TTC549 (cell line): ENCODE results near the gene EML6.
"Not testable (repeated sequence)": the region's sequence is repeated elsewhere in the genome, so short reads cannot be mapped to it uniquely, and the experiment has no call there.

Experiments
- FAIRE-seq: peaks from 2 replicates; lab custom pipeline; 2012; peaks lifted over from hg19 to GRCh38; lab: Jason Lieb, UNC

EML6 gene

GRCh38 chr2:54723131-54723995, at the start of gene EML6:
TSS of gene EML6 (plus strand) at chr2:54723662. CDS start at chr2:54725062, 1,400 bp downstream.
- FAIRE-seq: peak; percentile 94

GRCh38 chr2:54675281-54675680, 48.2 kb upstream of the EML6 start:
- no peak for FAIRE-seq

GRCh38 chr2:54675738-54676137, 47.7 kb upstream of the EML6 start:
- no peak for FAIRE-seq

GRCh38 chr2:54676656-54677055, 46.8 kb upstream of the EML6 start:
- no peak for FAIRE-seq

- no peak for FAIRE-seq
Observed at GRCh38 chr2:54677476-54678265, 45.8 kb upstream of the EML6 start.

GRCh38 chr2:54678719-54679118, 44.7 kb upstream of the EML6 start:
- FAIRE-seq: no peak

GRCh38 chr2:54680397-54681041, 42.9 kb upstream of the EML6 start:
- no peak for FAIRE-seq

- no peak for FAIRE-seq
Observed at GRCh38 chr2:54681416-54681815, 42.0 kb upstream of the EML6 start.

GRCh38 chr2:54683596-54683995, 39.9 kb upstream of the EML6 start:
- no peak for FAIRE-seq

GRCh38 chr2:54685263-54685775, 38.1 kb upstream of the EML6 start:
- FAIRE-seq: no peak

- FAIRE-seq: no peak
Observed at GRCh38 chr2:54687595-54688152, 35.8 kb upstream of the EML6 start.

- no peak for FAIRE-seq
Observed at GRCh38 chr2:54691445-54692135, 31.9 kb upstream of the EML6 start.

GRCh38 chr2:54692556-54692955, 30.9 kb upstream of the EML6 start:
- FAIRE-seq: no peak

- FAIRE-seq: no peak
Observed at GRCh38 chr2:54695378-54695777, 28.1 kb upstream of the EML6 start.

- FAIRE-seq: no peak
Observed at GRCh38 chr2:54697934-54698333, 25.5 kb upstream of the EML6 start.

- FAIRE-seq: not testable (repeated sequence)
Observed at GRCh38 chr2:54698926-54699325, 24.5 kb upstream of the EML6 start.

- FAIRE-seq: peak; percentile 45
Observed at GRCh38 chr2:54699665-54700064, 23.8 kb upstream of the EML6 start.

GRCh38 chr2:54701029-54701428, 22.4 kb upstream of the EML6 start:
- FAIRE-seq: no peak

- FAIRE-seq: no peak
Observed at GRCh38 chr2:54704238-54704637, 19.2 kb upstream of the EML6 start.

GRCh38 chr2:54704688-54705605, 18.5 kb upstream of the EML6 start:
- FAIRE-seq: peak; percentile 98

- no peak for FAIRE-seq
Observed at GRCh38 chr2:54706622-54707021, 16.8 kb upstream of the EML6 start.
